ENCODE measurements around the gene FOXO3. TPM values are rescaled to one million over a fixed set of nuclear protein-coding genes. Genes with fewer than 3 reads are reported as not detected.

Gene FOXO3
- total RNA-seq, 1 experiment from 2014 or later, result 22.1 TPM

DNA sequence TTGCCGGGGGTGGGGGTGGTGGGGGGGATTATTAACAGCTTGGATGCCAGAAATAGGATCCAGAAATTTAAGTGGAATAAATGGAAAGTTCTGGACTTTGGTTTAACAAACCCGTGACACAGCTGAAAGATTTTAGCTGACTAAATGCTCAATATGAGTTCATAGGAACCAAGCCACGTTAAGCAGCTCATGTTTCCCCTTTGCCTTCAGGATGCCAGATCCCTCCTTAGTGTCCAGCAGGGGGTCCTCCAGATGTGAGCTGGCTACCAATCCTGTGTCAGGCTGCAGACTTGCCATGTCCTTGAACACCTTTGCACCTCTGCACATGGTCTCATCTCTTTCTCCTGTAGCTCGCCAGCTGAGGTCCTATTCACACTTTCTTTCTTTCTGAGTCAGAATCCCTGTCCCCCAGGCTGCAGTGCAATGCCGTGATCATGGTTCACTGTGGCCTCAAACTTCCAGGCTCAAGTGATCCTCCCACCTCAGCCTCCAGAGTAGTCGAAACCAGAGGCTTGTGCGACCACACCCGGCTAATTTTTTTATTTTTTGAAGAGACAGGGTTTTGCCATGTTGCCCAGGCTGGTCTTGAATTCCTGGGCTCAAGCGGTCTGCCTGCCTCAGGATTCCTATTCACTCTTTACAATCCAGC, 154.2 kb downstream of the FOXO3 start:
- no peak overlapping the region for H3K4me2 ChIP-seq (ENCODE audit: insufficient read depth, insufficient read length, low read length)
- no peak overlapping the region for H2BK20ac ChIP-seq (ENCODE audit: low read depth, low read length, poor library complexity, severe bottlenecking)
- no peaks in the 10 kb centered on the region for H3K9me3 ChIP-seq (ENCODE audit: control insufficient read depth, low read depth, low read length)
- no peak overlapping the region for H4K91ac ChIP-seq (ENCODE audit: insufficient read length, low read depth, low read length)
- H3K4ac ChIP-seq (ENCODE audit: low read depth, low read length), result no peak overlapping the region
- no peak overlapping the region for H3K14ac ChIP-seq (ENCODE audit: insufficient read depth, low read length)
- H2AK5ac ChIP-seq (ENCODE audit: insufficient read length, low read length), result no peak overlapping the region
- no peaks in the 10 kb centered on the region for H3K79me1 ChIP-seq (ENCODE audit: insufficient read depth, low read depth, low read length, poor library complexity, severe bottlenecking)
- no peak overlapping the region for H3K27ac ChIP-seq (ENCODE audit: insufficient read length, low read depth, low read length)
- H3K9me3 Mint-ChIP-seq, result no peaks in the 10 kb centered on the region; a peak in 1 of 5 replicates
- peaks cover 8 to 10% of the 10 kb centered on the region in 2 experiments for H3K4me1 Mint-ChIP-seq
- H3T11ph ChIP-seq (ENCODE audit: low read length), result no peak overlapping the region
- H3K27ac Mint-ChIP-seq, result no peak overlapping the region
- H2BK15ac ChIP-seq (ENCODE audit: low read depth, low read length), result no peak overlapping the region
- no peak overlapping the region for H2BK120ac ChIP-seq (ENCODE audit: low read depth, low read length, poor library complexity, severe bottlenecking)
- H3K79me2 ChIP-seq (ENCODE audit: insufficient read depth, low read length), result no peaks in the 10 kb centered on the region
- H3K23ac ChIP-seq (ENCODE audit: insufficient read length, low read depth, low read length), result no peak overlapping the region
- no peak overlapping the region for H3K9ac ChIP-seq (ENCODE audit: extremely low read depth, insufficient read length, low read length)
- H4K20me1 ChIP-seq (ENCODE audit: control insufficient read depth, insufficient read depth, insufficient read length), result no peaks in the 10 kb centered on the region
- no peak for DNase-seq
- no peaks in the 10 kb centered on the region; the same call in 1 of the 2 replicates for H3K4me1 ChIP-seq (ENCODE audit: insufficient read depth, low read length)
- no peak overlapping the region for H2BK5ac ChIP-seq (ENCODE audit: insufficient read length, low read length)
- no peaks in the 10 kb centered on the region for H3K23me2 ChIP-seq (ENCODE audit: insufficient read length, low read depth, low read length, poor library complexity, severe bottlenecking)
- H3K4me3 Mint-ChIP-seq, result no peak overlapping the region
- no peak overlapping the region for H2AFZ ChIP-seq (ENCODE audit: low read length)
- H3K56ac ChIP-seq (ENCODE audit: insufficient read length, low read depth, low read length), result no peak overlapping the region
- H3K27me3 ChIP-seq (ENCODE audit: insufficient read depth, low read length), result no peaks in the 10 kb centered on the region
- H2BK12ac ChIP-seq (ENCODE audit: insufficient read length, low read depth, low read length), result no peak overlapping the region
- no CpG with 5 or more reads among the region's 9 CpGs for WGBS (ENCODE audit: extremely low coverage, insufficient read length, low lambda C conversion rate)
- H4K5ac ChIP-seq (ENCODE audit: insufficient read length, low read depth, low read length), result no peak overlapping the region
- TF ChIP-seq, protein P1, sequence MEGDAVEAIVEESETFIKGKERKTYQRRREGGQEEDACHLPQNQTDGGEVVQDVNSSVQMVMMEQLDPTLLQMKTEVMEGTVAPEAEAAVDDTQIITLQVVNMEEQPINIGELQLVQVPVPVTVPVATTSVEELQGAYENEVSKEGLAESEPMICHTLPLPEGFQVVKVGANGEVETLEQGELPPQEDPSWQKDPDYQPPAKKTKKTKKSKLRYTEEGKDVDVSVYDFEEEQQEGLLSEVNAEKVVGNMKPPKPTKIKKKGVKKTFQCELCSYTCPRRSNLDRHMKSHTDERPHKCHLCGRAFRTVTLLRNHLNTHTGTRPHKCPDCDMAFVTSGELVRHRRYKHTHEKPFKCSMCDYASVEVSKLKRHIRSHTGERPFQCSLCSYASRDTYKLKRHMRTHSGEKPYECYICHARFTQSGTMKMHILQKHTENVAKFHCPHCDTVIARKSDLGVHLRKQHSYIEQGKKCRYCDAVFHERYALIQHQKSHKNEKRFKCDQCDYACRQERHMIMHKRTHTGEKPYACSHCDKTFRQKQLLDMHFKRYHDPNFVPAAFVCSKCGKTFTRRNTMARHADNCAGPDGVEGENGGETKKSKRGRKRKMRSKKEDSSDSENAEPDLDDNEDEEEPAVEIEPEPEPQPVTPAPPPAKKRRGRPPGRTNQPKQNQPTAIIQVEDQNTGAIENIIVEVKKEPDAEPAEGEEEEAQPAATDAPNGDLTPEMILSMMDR (conservative IDR thresholded peaks at IDR 0.05), result no peak
- peaks cover 4% of the 10 kb centered on the region for H3K27me3 Mint-ChIP-seq (ENCODE audit: low read depth)
- H3K36me3 Mint-ChIP-seq (ENCODE audit: insufficient read depth in 1 of 3, low read depth in 3 of 3), result no peaks in the 10 kb centered on the region
- H3K18ac ChIP-seq (ENCODE audit: insufficient read length, low read depth, low read length), result no peak overlapping the region
- no peak overlapping the region for H4K8ac ChIP-seq (replicated peaks; ENCODE audit: insufficient read length, low read depth, low read length)
